Mesenchymal stem cell (in vitro differentiated cells and primary cell): ENCODE data around the gene RANBP10.

Experiments
- DNase-seq: peaks from one replicate; pipeline ENCODE4 v3.0.0-alpha.2; 2013
- H2AFZ ChIP-seq: one replicate; pipeline ENCODE4 v1.6.1; 2013; ENCODE audit warnings: low read depth, mild to moderate bottlenecking, control low read depth, inconsistent platforms, low read length, moderate library complexity
- H2AK5ac ChIP-seq: 2 replicates; pipeline ENCODE4 v1.6.1; 2013; ENCODE audit warnings: low read length, moderate library complexity, mild to moderate bottlenecking, inconsistent platforms; ENCODE audit not compliant: severe bottlenecking
- H2BK120ac ChIP-seq: one replicate; pipeline ENCODE4 v1.6.1; 2013; ENCODE audit warnings: low read depth, mild to moderate bottlenecking, inconsistent platforms, low read length, moderate library complexity
- H2BK12ac ChIP-seq, 2 experiments: one replicate each; pipeline ENCODE4 v1.6.1; 2013; ENCODE audit warnings: inconsistent platforms in 2 of 2, low read length in 2 of 2, mild to moderate bottlenecking in 2 of 2, moderate library complexity in 2 of 2, control low read depth in 1 of 2
- H2BK15ac ChIP-seq: one replicate; pipeline ENCODE4 v1.6.1; 2013; ENCODE audit warnings: mild to moderate bottlenecking, low read depth, inconsistent platforms; ENCODE audit not compliant: poor library complexity, severe bottlenecking
- H2BK5ac ChIP-seq: 2 replicates; pipeline ENCODE4 v1.6.1; 2013; ENCODE audit warnings: low read depth, mild to moderate bottlenecking, low read length, control low read depth, inconsistent platforms; ENCODE audit not compliant: poor library complexity, severe bottlenecking
- H3K14ac ChIP-seq, 2 experiments: one replicate each; pipeline ENCODE4 v1.6.1; 2013; ENCODE audit warnings: inconsistent platforms in 2 of 2, low read length in 2 of 2, control low read depth in 1 of 2, mild to moderate bottlenecking in 1 of 2, moderate library complexity in 1 of 2
- H3K18ac ChIP-seq, 2 experiments: one replicate each; pipeline ENCODE4 v1.6.1; 2013; ENCODE audit warnings: inconsistent platforms in 2 of 2, low read length in 2 of 2, control low read depth in 1 of 2, low read depth in 1 of 2, mild to moderate bottlenecking in 1 of 2
- H3K23ac ChIP-seq, 2 experiments: one replicate each; pipeline ENCODE4 v1.6.1; 2013; ENCODE audit warnings: inconsistent platforms in 2 of 2, low read length in 2 of 2, mild to moderate bottlenecking in 2 of 2, moderate library complexity in 2 of 2, control low read depth in 1 of 2
- H3K27ac ChIP-seq: 2 replicates; pipeline ENCODE4 v1.5.1; 2013; ENCODE audit warnings: mild to moderate bottlenecking, moderate library complexity, low read length, control low read depth, inconsistent platforms; ENCODE audit not compliant: poor library complexity, severe bottlenecking
- H3K27me3 ChIP-seq, 2 experiments: 2 replicates each; pipeline versions ENCODE4 v1.6.1 to v1.7.0; 2013; ENCODE audit warnings: low read length in 2 of 2, mild to moderate bottlenecking in 2 of 2, moderate library complexity in 2 of 2, control low read depth in 1 of 2, inconsistent platforms in 1 of 2; ENCODE audit not compliant: control insufficient read depth in 1 of 2, insufficient read depth in 1 of 2
- H3K36me3 ChIP-seq, 2 experiments: 2 replicates each; pipeline versions ENCODE4 v1.6.1 to v1.7.0; 2013; ENCODE audit warnings: low read length in 2 of 2, control low read depth in 1 of 2, inconsistent platforms in 1 of 2, low read depth in 1 of 2, mild to moderate bottlenecking in 1 of 2; ENCODE audit not compliant: insufficient read depth in 2 of 2, control insufficient read depth in 1 of 2
- H3K4ac ChIP-seq, 2 experiments: one replicate each; pipeline ENCODE4 v1.6.1; 2013; ENCODE audit warnings: inconsistent platforms in 2 of 2, low read length in 2 of 2, mild to moderate bottlenecking in 2 of 2, moderate library complexity in 2 of 2, control low read depth in 1 of 2, low read depth in 1 of 2
- H3K4me1 ChIP-seq: 2 replicates; pipeline ENCODE4 v1.6.1; 2013; ENCODE audit warnings: low read depth, low read length, control low read depth; ENCODE audit not compliant: control insufficient read depth, insufficient read depth
- H3K4me2 ChIP-seq: 2 replicates; pipeline ENCODE4 v1.6.1; 2013; ENCODE audit warnings: low read length, mild to moderate bottlenecking, inconsistent platforms; ENCODE audit not compliant: poor library complexity, severe bottlenecking
- H3K4me3 ChIP-seq, 2 experiments: 2 replicates each; pipeline versions ENCODE4 v1.5.1 to v1.7.0; 2013; ENCODE audit warnings: low read length in 2 of 2, mild to moderate bottlenecking in 2 of 2, control low read depth in 1 of 2, low read depth in 1 of 2; ENCODE audit not compliant: insufficient read depth in 1 of 2
- H3K79me1 ChIP-seq: replicated peaks from 2 replicates; pipeline ENCODE4 v1.6.1; 2013; ENCODE audit warnings: mild to moderate bottlenecking, control low read depth, low read length, inconsistent platforms; ENCODE audit not compliant: poor library complexity, severe bottlenecking
- H3K9ac ChIP-seq: 2 replicates; pipeline ENCODE4 v1.7.0; 2013; ENCODE audit warnings: mild to moderate bottlenecking, low read length, moderate library complexity
- H3K9me3 ChIP-seq: 2 replicates; pipeline ENCODE4 v1.7.0; 2013; ENCODE audit warnings: mild to moderate bottlenecking, low read length; ENCODE audit not compliant: control insufficient read depth
- H4K8ac ChIP-seq: one replicate; pipeline ENCODE4 v1.6.1; 2013; ENCODE audit warnings: inconsistent platforms, mild to moderate bottlenecking, low read length, moderate library complexity
- H4K91ac ChIP-seq: one replicate; pipeline ENCODE4 v1.6.1; 2013; ENCODE audit warnings: mild to moderate bottlenecking, low read length, inconsistent platforms
- WGBS: methylation state at CpG from one replicate; pipeline ENCODE4 v1.1.7; 2013; ENCODE audit warnings: mixed read lengths; 5-methylcytosine and 5-hydroxymethylcytosine counted together

The RANBP10 gene

GRCh38 chr16:67750466-67750865, 55.9 kb downstream of the RANBP10 start:
- H3K27ac ChIP-seq: no peak overlapping the region
- H3K27me3 ChIP-seq: no peaks in the 10 kb centered on the region
- no peak overlapping the region for H3K23ac ChIP-seq
- H3K14ac ChIP-seq: no peak overlapping the region
- no peak overlapping the region for H3K4ac ChIP-seq
- peaks cover 0 to 18% of the 10 kb centered on the region in 2 experiments for H3K36me3 ChIP-seq
- no peak overlapping the region for H2AK5ac ChIP-seq
- H4K8ac ChIP-seq: no peak overlapping the region
- H2BK12ac ChIP-seq: no peak overlapping the region
- no peaks in the 10 kb centered on the region for H3K9me3 ChIP-seq
- H3K4me1 ChIP-seq: no peaks in the 10 kb centered on the region
- H2BK15ac ChIP-seq: no peak overlapping the region
- H2BK120ac ChIP-seq: no peak overlapping the region
- H2BK5ac ChIP-seq: no peak overlapping the region
- no peak for DNase-seq
- WGBS: 100% methylated on average over 1 of the region's 6 CpGs
- H3K9ac ChIP-seq: no peak overlapping the region
- no peak overlapping the region for H3K4me2 ChIP-seq
- H2AFZ ChIP-seq: no peak overlapping the region
- H3K79me1 ChIP-seq: peaks cover 25% of the 10 kb centered on the region
- no peak overlapping the region for H3K18ac ChIP-seq
- H3K4me3 ChIP-seq: no peak overlapping the region
- H4K91ac ChIP-seq: no peak overlapping the region

DNA sequence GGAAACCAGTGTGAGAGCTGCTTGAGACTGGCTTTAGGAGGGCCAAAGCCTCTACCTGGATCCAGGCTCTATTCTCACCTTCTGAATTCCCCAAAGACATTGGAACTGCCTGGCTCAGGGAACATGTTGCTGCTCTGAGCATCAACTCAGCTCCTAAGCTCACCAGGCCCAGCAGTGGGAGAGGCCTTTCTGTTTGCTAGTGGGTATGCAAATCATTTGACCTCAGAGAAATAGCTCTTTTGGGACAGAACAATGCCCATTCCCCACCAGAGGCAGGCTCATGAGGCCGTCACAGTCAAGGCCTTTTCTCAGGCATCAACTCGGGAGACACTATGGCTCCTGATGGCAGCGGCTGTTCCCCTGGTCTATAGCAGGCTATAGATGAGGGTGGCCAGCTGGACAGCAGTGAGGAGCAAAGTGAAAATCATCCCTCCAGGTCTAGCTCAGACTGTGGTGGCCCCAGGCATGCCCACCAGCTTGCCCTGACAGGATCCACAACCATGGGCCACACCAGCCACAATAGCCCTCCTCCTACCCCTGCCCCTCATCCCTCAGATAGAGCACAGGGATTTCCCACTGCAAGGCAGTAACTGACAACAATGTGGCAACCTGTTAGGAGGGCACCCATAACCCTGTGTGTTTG, 56.8 kb downstream of the RANBP10 start:
- no peak for DNase-seq
- Histone ChIP-seq H3K18ac (no peak overlapping the region), H3K79me1 (peaks cover 19% of the 10 kb centered on the region), H2BK12ac (no peak overlapping the region), H3K4me1 (no peaks in the 10 kb centered on the region), H3K9ac (no peak overlapping the region), H2AFZ (no peak overlapping the region), H2AK5ac (no peak overlapping the region), H2BK15ac (peak overlapping the region; percentile 54), H3K4ac (no peak overlapping the region), H4K91ac (no peak overlapping the region), H3K27ac (no peak overlapping the region), H3K23ac (no peak overlapping the region), H3K9me3 (no peaks in the 10 kb centered on the region), H4K8ac (no peak overlapping the region), H3K4me2 (no peak overlapping the region), H2BK5ac (no peak overlapping the region), H3K36me3 (peaks cover under 1 to 13% of the 10 kb centered on the region in 2 experiments), H2BK120ac (no peak overlapping the region), H3K27me3 (no peaks in the 10 kb centered on the region), H3K4me3 (no peak overlapping the region), H3K14ac (no peak overlapping the region)
- 89% methylated on average over 3 of the region's 3 CpGs for WGBS

DNA sequence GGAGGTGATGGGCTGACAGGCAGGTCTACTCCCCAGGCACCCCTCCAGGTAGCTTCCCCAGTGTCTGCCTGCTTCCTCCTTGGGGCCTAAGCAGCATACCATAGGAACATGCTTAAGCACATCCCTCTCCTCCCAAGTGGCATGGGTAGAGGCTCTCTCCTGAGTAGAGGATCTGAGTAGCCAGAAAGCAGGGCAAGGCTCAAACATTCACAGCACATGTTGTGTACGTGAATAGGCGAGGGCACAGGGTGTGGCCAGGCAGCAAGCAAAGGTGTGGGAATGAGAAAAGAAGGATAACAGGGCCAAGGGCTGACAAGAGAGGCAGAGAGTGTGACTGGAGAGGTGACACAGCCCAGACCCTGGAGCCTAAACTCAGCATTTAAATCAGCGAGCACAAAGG, 57.5 kb downstream of the RANBP10 start:
- Histone ChIP-seq H3K4me2 (no peak overlapping the region), H2BK12ac (no peak overlapping the region), H3K36me3 (peaks cover 8 to 16% of the 10 kb centered on the region in 2 experiments), H3K14ac (peak overlapping the region in 1 of 2 experiments; percentile 44), H2BK15ac (no peak overlapping the region), H2BK5ac (no peak overlapping the region), H3K4me1 (no peaks in the 10 kb centered on the region), H3K79me1 (peaks cover 18% of the 10 kb centered on the region), H3K18ac (no peak overlapping the region), H3K9ac (no peak overlapping the region), H4K91ac (peak overlapping the region; percentile 76), H2AFZ (no peak overlapping the region), H3K4me3 (no peak overlapping the region), H4K8ac (no peak overlapping the region), H3K4ac (no peak overlapping the region), H3K27ac (no peak overlapping the region), H2AK5ac (no peak overlapping the region), H3K27me3 (no peaks in the 10 kb centered on the region), H3K23ac (no peak overlapping the region), H3K9me3 (no peaks in the 10 kb centered on the region), H2BK120ac (no peak overlapping the region)
- DNase-seq: no peak
- WGBS: 100% methylated on average over 3 of the region's 3 CpGs

GRCh38 chr16:67746846-67747245, 59.5 kb downstream of the RANBP10 start:
- Histone ChIP-seq H4K8ac (no peak overlapping the region), H2BK12ac (no peak overlapping the region), H3K79me1 (peaks cover 21% of the 10 kb centered on the region), H3K14ac (no peak overlapping the region), H3K9ac (no peak overlapping the region), H2BK15ac (no peak overlapping the region), H4K91ac (no peak overlapping the region), H3K4me3 (no peak overlapping the region), H2BK5ac (no peak overlapping the region), H3K4ac (no peak overlapping the region), H3K27ac (no peak overlapping the region), H3K36me3 (peaks cover 28 to 31% of the 10 kb centered on the region in 2 experiments), H3K23ac (no peak overlapping the region), H3K9me3 (no peaks in the 10 kb centered on the region), H3K4me2 (no peak overlapping the region), H2AK5ac (no peak overlapping the region), H3K27me3 (no peaks in the 10 kb centered on the region), H3K18ac (no peak overlapping the region), H3K4me1 (no peaks in the 10 kb centered on the region), H2BK120ac (no peak overlapping the region), H2AFZ (no peak overlapping the region)
- no peak for DNase-seq
